Raji (cell line): Measurements from ENCODE around the gene PPP1R37.

ENCODE experiments used
- POLR2A ChIP-seq: IDR thresholded peaks from 2 replicates; pipeline ENCODE4 v1.6.1; 2011; ENCODE audit warnings: low read depth, low read length, control low read depth; ENCODE audit not compliant: insufficient read depth

PPP1R37 gene

GRCh38 chr19:45146251-45146650 lies 53.3 kb downstream of the PPP1R37 start:
- no peak for TF ChIP-seq POLR2A

DNA sequence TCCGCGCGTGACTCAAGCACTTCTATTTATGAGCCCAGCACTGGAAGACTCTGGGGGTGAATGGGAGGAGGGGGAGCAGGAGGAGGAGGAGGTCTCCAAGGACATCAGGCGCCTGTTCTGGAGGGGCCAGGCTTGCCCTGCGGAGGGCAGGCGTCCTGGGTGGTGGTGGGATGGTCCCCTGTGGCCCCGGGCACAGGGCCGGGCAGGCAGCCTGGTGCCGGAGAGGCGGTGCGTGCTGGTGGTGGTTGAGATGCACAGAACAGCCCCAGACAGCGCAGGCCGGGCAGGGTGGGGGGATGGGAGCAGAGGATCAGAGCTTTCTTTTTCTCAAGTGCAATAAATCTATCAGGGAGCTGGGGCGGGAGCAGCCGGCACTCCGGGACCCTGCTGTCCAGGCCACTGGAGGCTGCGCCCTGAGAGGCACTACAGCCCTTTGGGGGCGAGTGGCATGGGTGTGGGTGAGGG lies 53.8 kb downstream of the PPP1R37 start:
- TF ChIP-seq POLR2A = no peak

- TF ChIP-seq POLR2A = no peak
Observed at GRCh38 chr19:45147835-45148676, 55.1 kb downstream of the PPP1R37 start.

- no peak for TF ChIP-seq POLR2A
Observed at GRCh38 chr19:45149129-45149528, 56.1 kb downstream of the PPP1R37 start.

GRCh38 chr19:45150180-45150579 lies 57.2 kb downstream of the PPP1R37 start:
- TF ChIP-seq POLR2A = no peak

DNA sequence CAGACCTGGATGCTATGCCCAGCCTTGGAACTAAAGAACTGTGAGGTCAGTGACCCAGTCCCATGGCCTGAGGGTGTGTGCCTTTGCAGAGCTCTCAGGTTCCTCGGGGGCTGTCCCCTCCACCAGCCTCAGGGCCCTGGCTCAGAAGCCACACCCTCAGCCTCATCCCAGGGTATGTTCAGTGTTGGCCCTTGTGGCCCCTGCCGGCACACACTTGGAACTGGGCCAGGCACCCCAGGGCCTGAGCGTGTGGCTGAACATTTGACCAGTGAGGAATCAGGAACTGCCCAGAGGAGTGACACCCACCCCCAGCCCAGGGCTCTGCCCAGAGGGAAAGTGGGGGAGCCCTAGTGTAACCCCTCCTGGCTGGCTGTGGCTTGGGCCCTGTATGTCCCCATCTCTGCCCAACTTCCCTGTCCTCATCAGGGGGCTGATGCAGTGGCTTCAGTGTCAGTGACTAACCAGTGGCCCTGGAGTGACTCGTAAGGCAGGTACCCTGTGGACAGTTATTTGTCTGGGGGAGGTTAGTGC lies 57.8 kb downstream of the PPP1R37 start:
- no peak for TF ChIP-seq POLR2A

DNA sequence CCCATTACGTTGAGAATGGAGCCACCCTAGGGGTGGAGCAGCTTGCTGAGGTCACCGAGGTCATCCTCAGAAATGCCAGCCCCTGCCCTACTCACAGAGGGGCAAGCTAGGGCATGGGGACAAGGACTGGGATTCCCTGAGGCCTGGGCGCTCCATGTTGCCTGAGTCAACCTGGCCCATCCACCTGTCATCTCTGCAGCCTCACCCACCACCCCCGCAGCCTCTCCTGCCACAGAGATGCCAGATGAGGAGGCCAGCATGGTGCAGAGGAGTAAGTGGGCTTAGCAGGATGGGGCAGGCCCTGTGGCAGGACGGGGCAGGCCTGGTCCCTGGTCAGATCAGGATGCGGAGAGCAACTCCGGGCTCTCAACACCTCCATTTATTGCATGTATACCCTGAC lies 58.3 kb downstream of the PPP1R37 start:
- no peak for TF ChIP-seq POLR2A

- no peak for TF ChIP-seq POLR2A
Observed at GRCh38 chr19:45151821-45152503, 59.0 kb downstream of the PPP1R37 start.

DNA sequence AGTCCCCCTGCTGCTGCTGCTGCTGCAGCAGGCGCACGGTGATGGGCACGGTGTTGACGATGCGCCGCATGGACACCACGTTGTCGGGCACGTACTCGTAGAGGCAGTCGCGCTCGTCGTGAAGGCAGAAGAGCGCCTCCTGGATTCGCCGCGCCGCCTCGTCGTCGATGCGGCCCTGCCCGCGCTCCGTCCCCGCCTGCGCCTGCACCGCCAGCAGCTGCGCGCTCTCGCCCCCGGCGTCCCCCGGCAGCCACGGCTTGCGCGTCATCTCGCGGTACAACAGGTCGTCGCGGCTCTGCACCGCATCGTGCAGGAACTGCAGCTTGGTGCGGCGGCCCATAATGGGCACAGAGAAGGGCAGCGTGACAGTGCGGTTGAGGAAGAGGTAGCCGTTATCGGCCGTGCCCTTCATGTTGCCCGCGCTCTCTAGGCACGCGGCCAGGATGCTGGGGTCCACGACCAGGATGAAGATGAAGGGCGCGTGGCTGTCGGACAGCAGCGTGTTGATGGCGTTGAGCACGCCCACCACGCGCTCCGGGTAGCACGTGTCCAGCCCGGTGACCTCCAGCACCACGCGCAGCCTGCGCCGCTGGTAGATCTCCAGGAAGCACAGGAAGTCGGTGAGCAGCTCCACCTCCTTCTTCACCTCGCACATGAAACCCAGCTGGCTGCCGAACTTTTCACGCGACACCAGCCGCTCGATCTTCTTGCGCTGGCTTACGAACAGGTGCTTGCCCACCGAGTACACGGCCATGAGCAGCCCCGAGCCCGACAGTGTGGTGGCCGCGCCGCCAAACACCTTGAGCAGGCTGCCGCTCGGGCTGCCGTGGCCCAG lies 59.7 kb downstream of the PPP1R37 start:
- TF ChIP-seq POLR2A = no peak

DNA sequence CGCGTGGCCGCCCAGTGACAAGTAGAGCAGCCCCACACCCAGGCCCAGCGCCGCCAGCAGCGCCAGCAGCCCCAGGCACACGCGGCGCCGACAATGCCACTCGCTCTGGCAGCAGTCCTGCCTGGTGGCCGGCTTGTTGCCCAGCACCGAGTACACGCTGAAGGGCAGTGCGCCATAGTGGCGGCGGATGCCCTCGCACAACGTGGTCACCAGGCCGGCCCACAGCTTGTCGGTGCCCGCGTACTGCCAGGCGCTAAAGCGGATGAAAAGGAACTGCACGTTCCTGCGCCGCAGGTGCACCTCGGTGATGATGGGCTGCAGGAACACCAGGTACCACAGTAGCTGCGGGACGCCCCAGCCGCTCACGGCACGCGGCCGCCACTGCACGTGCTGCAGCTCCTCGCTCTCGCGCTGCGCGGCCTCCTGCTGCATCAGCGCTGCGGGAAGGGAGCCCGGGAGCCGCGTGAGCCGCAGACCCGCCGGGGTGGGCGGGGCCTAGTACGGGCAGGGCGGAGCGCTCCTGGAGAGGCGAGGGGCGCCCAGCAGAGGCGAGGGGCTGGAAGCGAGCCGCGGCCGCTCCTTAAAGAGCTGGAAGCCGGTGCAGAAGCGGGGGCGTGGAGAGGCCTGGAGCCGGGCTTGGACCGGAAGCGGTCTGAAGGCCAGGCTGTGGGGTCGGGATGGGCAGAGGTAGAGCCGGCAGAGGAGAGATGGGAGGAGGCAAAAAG lies 60.5 kb downstream of the PPP1R37 start:
- no peak for TF ChIP-seq POLR2A

- TF ChIP-seq POLR2A = no peak
Observed at GRCh38 chr19:45154064-45154827, 61.3 kb downstream of the PPP1R37 start.

- TF ChIP-seq POLR2A = no peak
Observed at GRCh38 chr19:45156011-45156630, 63.1 kb downstream of the PPP1R37 start.

GRCh38 chr19:45156751-45157150 lies 63.8 kb downstream of the PPP1R37 start:
- no peak for TF ChIP-seq POLR2A
